HEK293T (cell line): Measurements from ENCODE around the gene LAMA5.

Source experiments
- CTCF ChIA-PET: fragments of 350-600 bp; formaldehyde crosslinking; extraction: SDS; loops from one replicate; lab custom pipeline; 2021; ENCODE audit warnings: antibody characterized with exemption, inconsistent platforms; lab: Yijun Ruan, JAX
- POLR2A ChIA-PET: fragments of 350-600 bp; formaldehyde crosslinking; extraction: SDS; loops from one replicate; lab custom pipeline; 2020; ENCODE audit warnings: antibody characterized with exemption, inconsistent platforms; lab: Yijun Ruan, JAX
- DNase-seq: peaks from one replicate; pipeline ENCODE4 v3.0.0; 2012; ENCODE audit warnings: mixed read lengths; ENCODE audit errors: extremely low spot score
- ARNT ChIP-seq: fragments of 450-650 bp; IDR thresholded peaks from 2 replicates; pipeline ENCODE4 v1.6.1; 2017; ENCODE audit warnings: mild to moderate bottlenecking
- BHLHE40 ChIP-seq: fragments of 450-650 bp; IDR thresholded peaks from 2 replicates; pipeline ENCODE4 v1.6.1; 2016; ENCODE audit warnings: mild to moderate bottlenecking, moderate library complexity, borderline replicate concordance
- CTBP1 ChIP-seq: fragments of 450-650 bp; IDR thresholded peaks from 2 replicates; pipeline ENCODE4 v1.6.1; 2016; ENCODE audit warnings: borderline replicate concordance
- ELF4 ChIP-seq: fragments of 450-650 bp; IDR thresholded peaks from 2 replicates; pipeline ENCODE4 v1.6.1; 2017; ENCODE audit warnings: antibody characterized with exemption
- FOXA1 ChIP-seq: fragments of 450-650 bp; IDR thresholded peaks from 2 replicates; pipeline ENCODE4 v1.6.1; 2016; ENCODE audit warnings: mild to moderate bottlenecking
- FOXK2 ChIP-seq: fragments of 450-650 bp; IDR thresholded peaks from 2 replicates; pipeline ENCODE4 v1.6.1; 2016; ENCODE audit warnings: mild to moderate bottlenecking
- FOXM1 ChIP-seq: fragments of 450-650 bp; IDR thresholded peaks from 2 replicates; pipeline ENCODE4 v1.6.1; 2017; ENCODE audit warnings: mild to moderate bottlenecking, borderline replicate concordance
- HDGF ChIP-seq: fragments of 450-650 bp; IDR thresholded peaks from 2 replicates; pipeline ENCODE4 v1.6.1; 2017; ENCODE audit warnings: antibody characterized with exemption, borderline replicate concordance
- L3MBTL2 ChIP-seq: fragments of 450-650 bp; conservative IDR thresholded peaks from 2 replicates; pipeline ENCODE4 v1.6.1; 2016; ENCODE audit warnings: mild to moderate bottlenecking
- LEF1 ChIP-seq: fragments of 450-650 bp; IDR thresholded peaks from 2 replicates; pipeline ENCODE4 v1.6.1; 2017; ENCODE audit warnings: mild to moderate bottlenecking, borderline replicate concordance
- NFRKB ChIP-seq: fragments of 450-650 bp; IDR thresholded peaks from 2 replicates; pipeline ENCODE4 v1.6.1; 2016; ENCODE audit warnings: mild to moderate bottlenecking, moderate library complexity
- PKNOX1 ChIP-seq: fragments of 450-650 bp; IDR thresholded peaks from 2 replicates; pipeline ENCODE4 v1.6.1; 2016
- SP1 ChIP-seq: fragments of 450-650 bp; IDR thresholded peaks from 2 replicates; pipeline ENCODE4 v1.6.1; 2017
- TARDBP ChIP-seq: fragments of 450-650 bp; IDR thresholded peaks from 2 replicates; pipeline ENCODE4 v1.6.1; 2016
- ZNF384 ChIP-seq: fragments of 450-650 bp; IDR thresholded peaks from 2 replicates; pipeline ENCODE4 v1.6.1; 2016

LAMA5 gene

GRCh38 chr20:62365814-62366369 is 1.2 kb downstream of the LAMA5 start:
- CTCF ChIA-PET: interaction anchor here (0.7 to 2.5 kb wide), 3 partner anchors 16 to 32 kb away, joined by 3 to 9 read pairs (median 4); no protein-coding TSS in a partner anchor
- no peak for TF ChIP-seq ELF4
- no peak for TF ChIP-seq ARNT
- no peak for TF ChIP-seq L3MBTL2
- TF ChIP-seq NFRKB: no peak
- no peak for TF ChIP-seq PKNOX1
- POLR2A ChIA-PET: interaction anchor here (1.0 to 2.3 kb wide), 3 partner anchors 21 to 64 kb away, joined by 3 to 8 read pairs (median 3); partner anchors contain the start of genes ADRM1 and RPS21
- peak; percentile 45 for DNase-seq

- POLR2A ChIA-PET: interaction anchor here (1.0 to 2.3 kb wide), 3 partner anchors 22 to 63 kb away, joined by 3 to 8 read pairs (median 3); partner anchors contain the start of gene RPS21
- CTCF ChIA-PET: interaction anchor here (1.1 to 2.5 kb wide), 2 partner anchors 16 to 18 kb away, joined by 4 to 9 read pairs; no protein-coding TSS in a partner anchor
- DNase-seq: no peak
- TF ChIP-seq SP1: no peak
- no peak for TF ChIP-seq ARNT
- no peak for TF ChIP-seq ELF4
- no peak for TF ChIP-seq HDGF
- no peak for TF ChIP-seq CTBP1
- TF ChIP-seq TARDBP: no peak
- no peak for TF ChIP-seq NFRKB
These were observed 2.0 kb downstream of the LAMA5 start for GRCh38 chr20:62364911-62365736.

GRCh38 chr20:62363920-62364851 is 2.9 kb downstream of the LAMA5 start:
- CTCF ChIA-PET: interaction anchor here (0.5 to 2.5 kb wide), 2 partner anchors 19 to 208 kb away, joined by 4 to 9 read pairs; no protein-coding TSS in a partner anchor
- TF ChIP-seq NFRKB (no peak), LEF1 (no peak), SP1 (no peak), TARDBP (no peak), FOXK2 (no peak), FOXM1 (no peak)
- DNase-seq: no peak
- POLR2A ChIA-PET: interaction anchor here (1.0 to 2.3 kb wide), 2 partner anchors 23 to 62 kb away, joined by 3 to 8 read pairs; partner anchors contain the start of gene RPS21

DNA sequence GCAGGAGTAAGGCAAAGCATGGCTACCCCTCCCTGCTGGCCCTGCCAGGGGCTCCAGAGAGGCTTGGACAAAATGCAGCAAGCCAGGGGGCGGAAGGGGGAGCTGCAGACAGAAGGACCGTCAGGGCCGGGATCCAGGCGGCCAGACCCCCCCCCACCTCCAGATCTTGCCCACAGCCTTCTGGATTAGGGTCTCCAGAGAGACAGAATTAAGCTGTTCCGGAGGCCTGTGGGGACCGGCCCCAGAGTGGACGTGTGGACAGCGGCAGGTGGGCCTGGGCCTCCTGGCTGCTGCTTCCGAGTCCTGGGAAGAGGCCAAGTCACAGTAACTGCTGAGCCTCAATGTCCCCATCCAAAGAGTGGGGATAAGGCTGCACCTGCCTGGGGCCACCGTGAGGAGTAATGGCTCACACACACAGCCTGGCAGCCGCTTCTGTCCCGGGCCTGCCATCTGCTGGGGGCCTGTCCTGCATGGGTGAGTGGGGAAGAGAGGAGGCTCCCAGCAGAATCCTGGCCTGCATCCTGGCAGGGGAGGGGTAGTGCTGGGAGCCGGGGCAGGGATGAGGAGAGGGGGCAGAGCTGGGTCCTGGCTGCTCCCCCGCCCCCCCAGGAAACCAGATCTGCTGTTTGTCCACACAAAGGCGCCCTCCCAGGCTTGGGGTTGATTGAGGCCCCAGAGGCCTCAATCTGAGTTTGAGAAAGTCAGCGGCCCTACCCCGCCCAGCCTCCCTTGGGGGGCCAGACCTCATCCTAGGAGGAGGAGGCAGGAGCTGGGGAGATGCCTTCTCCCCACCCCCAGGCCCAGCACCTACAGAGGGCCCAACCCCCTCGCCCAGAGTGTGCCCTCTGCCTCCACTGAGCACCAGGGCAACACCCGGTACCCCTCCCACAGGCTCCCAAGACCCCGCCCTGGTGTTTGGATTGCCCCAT is 3.9 kb downstream of the LAMA5 start:
- TF ChIP-seq ZNF384 (no peak), TARDBP (no peak), FOXK2 (no peak), NFRKB (no peak), CTBP1 (no peak), PKNOX1 (no peak)
- ChIA-PET POLR2A (no interaction called here), CTCF (interaction anchor here (0.5 to 2.5 kb wide), 3 partner anchors 19 to 208 kb away, joined by 4 to 9 read pairs (median 4); no protein-coding TSS in a partner anchor)
- DNase-seq: no peak

DNA sequence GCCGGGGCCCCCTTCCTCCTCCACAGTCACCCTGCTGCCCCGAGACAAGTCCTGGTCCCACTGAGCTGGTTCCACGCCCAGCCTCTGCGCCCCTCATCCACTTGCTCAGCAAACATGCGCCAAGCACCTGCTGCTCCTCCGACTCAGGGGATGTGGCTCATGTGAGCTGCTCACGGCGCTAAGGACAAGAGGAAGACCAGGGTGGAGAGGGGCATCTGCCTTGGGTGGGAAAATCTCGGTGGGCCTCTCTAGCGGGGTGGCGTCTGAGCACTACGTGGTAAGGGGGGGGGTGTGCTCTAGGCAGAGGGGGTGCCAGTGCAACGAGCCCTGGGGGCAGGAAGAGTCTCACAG is 4.5 kb downstream of the LAMA5 start:
- ChIA-PET POLR2A (no interaction called here), CTCF (interaction anchor here (1.1 kb wide), 1 partner anchor 20 kb away, joined by 4 read pairs; no protein-coding TSS in a partner anchor)
- no peak for DNase-seq
- no peak for TF ChIP-seq FOXK2

GRCh38 chr20:62361799-62362589 is 5.1 kb downstream of the LAMA5 start:
- no peak for DNase-seq

More at GRCh38 chr20:62361799-62362589, 5.1 kb downstream of the LAMA5 start:
- ChIA-PET POLR2A (no interaction called here), CTCF (interaction anchor here (1.1 kb wide), 1 partner anchor 20 kb away, joined by 4 read pairs; no protein-coding TSS in a partner anchor)
- TF ChIP-seq BHLHE40 (no peak), LEF1 (no peak), FOXA1 (no peak), CTBP1 (no peak), HDGF (no peak), TARDBP (no peak)
